Measurements from ENCODE around the gene NDFIP1. TPM values are rescaled to one million over a fixed set of nuclear protein-coding genes. Genes with fewer than 3 reads are reported as not detected.

NDFIP1 gene
- total RNA-seq, 1 experiment from 2014 or later = 50.8 TPM

DNA sequence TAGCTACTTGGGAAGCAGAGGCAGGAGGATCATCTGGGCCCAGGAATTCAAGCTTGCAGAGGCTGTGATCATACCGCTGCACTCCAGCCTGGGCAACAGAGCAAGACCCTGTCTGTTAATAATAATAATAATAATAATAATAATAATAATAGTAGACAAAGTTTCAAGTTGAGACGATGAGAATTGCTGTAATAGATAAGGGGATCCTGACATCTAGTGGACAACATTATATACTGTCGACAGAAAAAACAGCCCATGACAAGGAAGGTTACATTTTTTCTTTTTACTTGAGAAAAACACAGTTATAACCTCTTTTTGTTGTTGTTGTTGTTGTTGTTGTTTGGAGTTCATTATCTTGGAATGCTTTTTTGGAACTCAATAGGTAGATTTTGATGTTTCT, 35.3 kb downstream of the NDFIP1 start:
- no peak overlapping the region for H3K4me3 Mint-ChIP-seq (ENCODE audit: unreplicated experiment)
- intact Hi-C loops (cut with micrococcal nuclease) = loop anchor here (1.0 to 2.0 kb wide), 4 partner anchors 35 to 451 kb away; partner anchors contain the start of gene NDFIP1
- CTCF ChIA-PET = interaction anchor here (0.6 to 11.6 kb wide), 43 partner anchors 10 to 646 kb away, joined by 3 to 186 read pairs (median 5); partner anchors contain the start of genes GNPDA1 and RNF14
- POLR2A ChIA-PET = interaction anchor here (0.6 to 6.8 kb wide), 9 partner anchors 13 to 1155 kb away, joined by 3 to 59 read pairs (median 4); partner anchors contain the start of gene GNPDA1
- TF ChIP-seq, protein P1, sequence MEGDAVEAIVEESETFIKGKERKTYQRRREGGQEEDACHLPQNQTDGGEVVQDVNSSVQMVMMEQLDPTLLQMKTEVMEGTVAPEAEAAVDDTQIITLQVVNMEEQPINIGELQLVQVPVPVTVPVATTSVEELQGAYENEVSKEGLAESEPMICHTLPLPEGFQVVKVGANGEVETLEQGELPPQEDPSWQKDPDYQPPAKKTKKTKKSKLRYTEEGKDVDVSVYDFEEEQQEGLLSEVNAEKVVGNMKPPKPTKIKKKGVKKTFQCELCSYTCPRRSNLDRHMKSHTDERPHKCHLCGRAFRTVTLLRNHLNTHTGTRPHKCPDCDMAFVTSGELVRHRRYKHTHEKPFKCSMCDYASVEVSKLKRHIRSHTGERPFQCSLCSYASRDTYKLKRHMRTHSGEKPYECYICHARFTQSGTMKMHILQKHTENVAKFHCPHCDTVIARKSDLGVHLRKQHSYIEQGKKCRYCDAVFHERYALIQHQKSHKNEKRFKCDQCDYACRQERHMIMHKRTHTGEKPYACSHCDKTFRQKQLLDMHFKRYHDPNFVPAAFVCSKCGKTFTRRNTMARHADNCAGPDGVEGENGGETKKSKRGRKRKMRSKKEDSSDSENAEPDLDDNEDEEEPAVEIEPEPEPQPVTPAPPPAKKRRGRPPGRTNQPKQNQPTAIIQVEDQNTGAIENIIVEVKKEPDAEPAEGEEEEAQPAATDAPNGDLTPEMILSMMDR (IDR thresholded peaks at IDR 0.05; ENCODE audit: unreplicated experiment) = peak; percentile 53
- no peak overlapping the region for H3K27ac Mint-ChIP-seq (ENCODE audit: low read depth, unreplicated experiment)
- H3K4me1 Mint-ChIP-seq (ENCODE audit: insufficient read depth, unreplicated experiment) = no peaks in the 10 kb centered on the region
- peaks cover 72% of the 10 kb centered on the region for H3K36me3 Mint-ChIP-seq (ENCODE audit: insufficient read depth, unreplicated experiment)
- H3K27me3 Mint-ChIP-seq (ENCODE audit: insufficient read depth, unreplicated experiment) = no peaks in the 10 kb centered on the region
- peak; percentile 62 for DNase-seq (ENCODE audit: unreplicated experiment)
- H3K9me3 Mint-ChIP-seq (ENCODE audit: unreplicated experiment) = no peaks in the 10 kb centered on the region
- BruUV-seq (replicated peaks) = no TSS peak

DNA sequence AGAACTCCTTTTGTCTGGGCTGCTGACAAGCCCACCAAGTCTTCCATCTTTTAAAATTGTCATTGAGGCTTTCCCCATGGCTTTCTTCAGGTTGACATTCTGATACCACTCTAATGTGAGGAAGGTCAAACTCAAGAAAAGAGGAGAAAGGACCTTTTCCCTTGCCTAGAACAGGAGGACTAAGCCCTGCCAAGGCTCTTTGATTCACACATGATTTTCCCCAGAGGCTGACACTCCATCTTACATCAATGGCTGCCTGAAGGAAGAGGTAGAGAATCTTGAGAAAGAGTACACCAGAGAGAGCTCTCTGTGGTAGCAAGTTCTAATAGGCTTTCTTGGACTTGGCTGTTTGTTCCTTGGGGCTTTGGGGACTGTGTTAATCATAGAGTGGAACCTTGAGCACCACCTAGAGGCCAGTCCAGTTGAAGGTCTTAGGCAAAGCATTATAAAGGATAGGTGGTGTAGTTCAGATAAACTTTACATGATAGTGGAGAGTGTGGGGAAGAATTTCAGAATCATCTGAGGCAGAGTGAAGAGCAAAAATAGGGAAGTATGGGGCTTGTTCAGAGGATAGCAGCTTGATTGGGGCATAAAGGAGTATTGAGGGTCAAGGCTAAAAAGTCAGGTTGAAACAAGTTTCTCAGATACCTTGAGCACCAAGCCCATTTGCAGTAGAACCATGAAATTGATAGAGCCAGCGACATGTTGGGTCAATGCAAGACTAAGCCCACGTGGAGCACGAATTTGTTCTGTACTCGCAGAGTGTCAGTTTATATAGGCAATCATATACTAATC, 36.7 kb downstream of the NDFIP1 start:
- intact Hi-C loops (cut with micrococcal nuclease) = loop anchor here (1.0 to 2.0 kb wide), 4 partner anchors 37 to 453 kb away; partner anchors contain the start of gene NDFIP1
- no peaks in the 10 kb centered on the region for H3K9me3 Mint-ChIP-seq (ENCODE audit: unreplicated experiment)
- H3K27ac Mint-ChIP-seq (ENCODE audit: low read depth, unreplicated experiment) = no peak overlapping the region
- BruUV-seq (replicated peaks) = no TSS peak
- no peak overlapping the region for H3K4me3 Mint-ChIP-seq (ENCODE audit: unreplicated experiment)
- H3K27me3 Mint-ChIP-seq (ENCODE audit: insufficient read depth, unreplicated experiment) = no peaks in the 10 kb centered on the region
- ChIA-PET CTCF (interaction anchor here (0.5 to 11.6 kb wide), 53 partner anchors 9 to 747 kb away, joined by 3 to 186 read pairs (median 4); partner anchors contain the start of genes GNPDA1 and RNF14), POLR2A (interaction anchor here (0.6 to 6.8 kb wide), 5 partner anchors 121 to 515 kb away, joined by 3 to 59 read pairs (median 3); partner anchors contain the start of genes GNPDA1 and RNF14)
- peak; percentile 85 for DNase-seq (ENCODE audit: unreplicated experiment)
- TF ChIP-seq, protein P1 (IDR thresholded peaks at IDR 0.05; ENCODE audit: unreplicated experiment) = peak; percentile 78
- H3K4me1 Mint-ChIP-seq (ENCODE audit: insufficient read depth, unreplicated experiment) = no peaks in the 10 kb centered on the region
- H3K36me3 Mint-ChIP-seq (ENCODE audit: insufficient read depth, unreplicated experiment) = peaks cover 77% of the 10 kb centered on the region

DNA sequence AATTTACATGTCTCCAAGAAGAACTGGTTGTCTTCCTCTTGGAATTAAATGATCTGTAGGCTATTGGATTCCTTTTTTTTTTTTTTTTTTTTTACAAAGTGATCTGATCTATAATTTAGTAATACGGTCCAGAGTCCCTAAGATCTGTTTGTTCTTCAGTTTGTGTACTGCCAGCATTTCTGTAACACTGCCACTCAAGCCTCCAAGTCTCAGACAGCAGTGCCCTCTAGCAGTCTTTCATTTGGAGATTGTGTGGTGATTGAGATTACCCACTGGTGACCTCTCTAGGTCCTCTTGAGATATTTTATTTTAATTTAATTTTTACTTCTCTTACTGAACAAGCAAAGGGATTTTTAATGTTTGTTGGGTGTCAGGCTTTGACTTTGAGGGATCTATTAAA, 40.8 kb downstream of the NDFIP1 start:
- Mint-ChIP-seq H3K9me3 (ENCODE audit: unreplicated experiment) (no peaks in the 10 kb centered on the region), H3K36me3 (ENCODE audit: insufficient read depth, unreplicated experiment) (peaks cover 56% of the 10 kb centered on the region), H3K4me1 (ENCODE audit: insufficient read depth, unreplicated experiment) (no peaks in the 10 kb centered on the region), H3K27ac (ENCODE audit: low read depth, unreplicated experiment) (peak overlapping the region; percentile 35), H3K4me3 (ENCODE audit: unreplicated experiment) (no peak overlapping the region), H3K27me3 (ENCODE audit: insufficient read depth, unreplicated experiment) (no peaks in the 10 kb centered on the region)
- intact Hi-C loops (cut with micrococcal nuclease) = no loop called here
- no TSS peak for BruUV-seq (replicated peaks)
- ChIA-PET CTCF (interaction anchor here (0.6 to 11.6 kb wide), 10 partner anchors 10 to 511 kb away, joined by 3 to 186 read pairs (median 4); partner anchors contain the start of gene GNPDA1), POLR2A (interaction anchor here (1.0 to 1.7 kb wide), 2 partner anchors 10 to 136 kb away, joined by 3 read pairs; partner anchors contain the start of gene GNPDA1)
- TF ChIP-seq, protein P1 (IDR thresholded peaks at IDR 0.05; ENCODE audit: unreplicated experiment) = no peak
- no peak for DNase-seq (ENCODE audit: unreplicated experiment)

DNA sequence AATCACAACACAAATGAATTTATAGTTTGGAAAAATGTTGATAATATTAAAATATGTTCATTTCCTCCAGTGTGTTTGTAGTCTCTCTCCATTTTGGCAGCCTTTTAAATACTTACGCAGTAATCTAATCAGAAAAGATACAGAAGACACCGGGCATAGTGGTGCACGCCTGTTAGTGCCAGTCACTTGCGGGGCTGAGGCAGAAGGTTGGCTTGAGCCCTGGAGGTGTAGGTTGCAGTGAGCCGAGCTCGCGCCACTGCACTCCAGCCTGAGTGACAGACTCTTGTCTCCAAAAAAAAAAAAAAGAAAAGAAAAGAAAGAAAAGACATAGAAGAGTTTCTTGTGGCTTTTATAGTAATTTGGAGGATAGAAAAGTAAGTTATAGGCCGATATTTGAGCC, 41.9 kb downstream of the NDFIP1 start:
- Mint-ChIP-seq H3K27ac (ENCODE audit: low read depth, unreplicated experiment) (no peak overlapping the region), H3K4me1 (ENCODE audit: insufficient read depth, unreplicated experiment) (no peaks in the 10 kb centered on the region), H3K4me3 (ENCODE audit: unreplicated experiment) (no peak overlapping the region), H3K9me3 (ENCODE audit: unreplicated experiment) (no peaks in the 10 kb centered on the region), H3K27me3 (ENCODE audit: insufficient read depth, unreplicated experiment) (no peaks in the 10 kb centered on the region), H3K36me3 (ENCODE audit: insufficient read depth, unreplicated experiment) (peaks cover 67% of the 10 kb centered on the region)
- BruUV-seq (replicated peaks) = no TSS peak
- TF ChIP-seq, protein P1 (IDR thresholded peaks at IDR 0.05; ENCODE audit: unreplicated experiment) = no peak
- ChIA-PET POLR2A (interaction anchor here (1.7 kb wide), 1 partner anchor 137 kb away, joined by 3 read pairs; the partner anchor contains the start of gene GNPDA1), CTCF (interaction anchor here (0.6 to 11.6 kb wide), 7 partner anchors 139 to 548 kb away, joined by 3 to 158 read pairs (median 4); no protein-coding TSS in a partner anchor)
- DNase-seq (ENCODE audit: unreplicated experiment) = no peak
- intact Hi-C loops (cut with micrococcal nuclease) = loop anchor here (5.0 kb wide), 1 partner anchor 507 kb away; no protein-coding TSS in a partner anchor
